Measurements from ENCODE around the gene TRIM7.

DNA sequence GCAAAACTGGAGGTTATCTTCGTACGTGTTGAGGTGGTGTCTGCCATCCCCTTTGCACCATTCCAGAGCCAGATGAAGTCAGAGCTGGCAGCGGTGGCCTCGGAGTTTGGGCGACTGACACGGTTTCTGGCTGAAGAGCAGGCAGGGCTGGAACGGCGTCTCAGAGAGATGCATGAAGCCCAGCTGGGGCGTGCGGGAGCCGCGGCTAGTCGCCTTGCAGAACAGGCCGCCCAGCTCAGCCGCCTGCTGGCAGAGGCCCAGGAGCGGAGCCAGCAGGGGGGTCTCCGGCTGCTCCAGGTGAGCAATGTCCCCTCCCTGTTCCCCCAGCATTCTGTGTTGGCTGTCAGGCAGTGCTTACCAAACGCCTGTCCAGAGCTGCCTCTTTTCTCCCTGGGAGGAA lies 27.6 kb upstream of the TRIM7 start:
- TF ChIP-seq EZH2 (IDR thresholded peaks at IDR 0.05; ENCODE audit: low read depth, unreplicated experiment) (no peak), EZH2phosphoT487 (IDR thresholded peaks at IDR 0.05; ENCODE audit: unreplicated experiment) (no peak)
- TF ChIP-seq, protein P1, sequence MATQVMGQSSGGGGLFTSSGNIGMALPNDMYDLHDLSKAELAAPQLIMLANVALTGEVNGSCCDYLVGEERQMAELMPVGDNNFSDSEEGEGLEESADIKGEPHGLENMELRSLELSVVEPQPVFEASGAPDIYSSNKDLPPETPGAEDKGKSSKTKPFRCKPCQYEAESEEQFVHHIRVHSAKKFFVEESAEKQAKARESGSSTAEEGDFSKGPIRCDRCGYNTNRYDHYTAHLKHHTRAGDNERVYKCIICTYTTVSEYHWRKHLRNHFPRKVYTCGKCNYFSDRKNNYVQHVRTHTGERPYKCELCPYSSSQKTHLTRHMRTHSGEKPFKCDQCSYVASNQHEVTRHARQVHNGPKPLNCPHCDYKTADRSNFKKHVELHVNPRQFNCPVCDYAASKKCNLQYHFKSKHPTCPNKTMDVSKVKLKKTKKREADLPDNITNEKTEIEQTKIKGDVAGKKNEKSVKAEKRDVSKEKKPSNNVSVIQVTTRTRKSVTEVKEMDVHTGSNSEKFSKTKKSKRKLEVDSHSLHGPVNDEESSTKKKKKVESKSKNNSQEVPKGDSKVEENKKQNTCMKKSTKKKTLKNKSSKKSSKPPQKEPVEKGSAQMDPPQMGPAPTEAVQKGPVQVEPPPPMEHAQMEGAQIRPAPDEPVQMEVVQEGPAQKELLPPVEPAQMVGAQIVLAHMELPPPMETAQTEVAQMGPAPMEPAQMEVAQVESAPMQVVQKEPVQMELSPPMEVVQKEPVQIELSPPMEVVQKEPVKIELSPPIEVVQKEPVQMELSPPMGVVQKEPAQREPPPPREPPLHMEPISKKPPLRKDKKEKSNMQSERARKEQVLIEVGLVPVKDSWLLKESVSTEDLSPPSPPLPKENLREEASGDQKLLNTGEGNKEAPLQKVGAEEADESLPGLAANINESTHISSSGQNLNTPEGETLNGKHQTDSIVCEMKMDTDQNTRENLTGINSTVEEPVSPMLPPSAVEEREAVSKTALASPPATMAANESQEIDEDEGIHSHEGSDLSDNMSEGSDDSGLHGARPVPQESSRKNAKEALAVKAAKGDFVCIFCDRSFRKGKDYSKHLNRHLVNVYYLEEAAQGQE (IDR thresholded peaks at IDR 0.05; ENCODE audit: unreplicated experiment), result no peak
